H9 (cell line): ENCODE results near the gene PLXND1. TPM values are rescaled to one million over a fixed set of nuclear protein-coding genes. Genes with fewer than 3 reads are reported as not detected.

ENCODE experiments used
- DNase-seq: peaks from one replicate; pipeline ENCODE4 v3.0.0-alpha.2; 2017
- H2AFZ ChIP-seq: one replicate; pipeline ENCODE4 v1.6.1; 2013; ENCODE audit warnings: mild to moderate bottlenecking, low read length, control low read depth, moderate library complexity
- H2AK5ac ChIP-seq: 2 replicates; pipeline ENCODE4 v1.6.1; 2013; ENCODE audit warnings: low read length, control low read depth, mixed read lengths; ENCODE audit not compliant: insufficient read length
- H2BK120ac ChIP-seq: one replicate; pipeline ENCODE4 v1.6.1; 2013; ENCODE audit warnings: low read depth, mild to moderate bottlenecking, low read length, control low read depth, inconsistent platforms; ENCODE audit not compliant: poor library complexity, severe bottlenecking
- H2BK12ac ChIP-seq: 2 replicates; pipeline ENCODE4 v1.6.1; 2013; ENCODE audit warnings: low read length, control low read depth, mixed read lengths, low read depth; ENCODE audit not compliant: insufficient read length
- H2BK15ac ChIP-seq: 2 replicates; pipeline ENCODE4 v1.6.1; 2013; ENCODE audit warnings: low read depth, low read length, control low read depth
- H2BK20ac ChIP-seq: one replicate; pipeline ENCODE4 v1.6.1; 2013; ENCODE audit warnings: low read depth, mild to moderate bottlenecking, low read length, control low read depth, inconsistent platforms; ENCODE audit not compliant: poor library complexity, severe bottlenecking
- H2BK5ac ChIP-seq: 2 replicates; pipeline ENCODE4 v1.6.1; 2013; ENCODE audit warnings: low read length, control low read depth, mixed read lengths; ENCODE audit not compliant: insufficient read length
- H3K14ac ChIP-seq: 2 replicates; pipeline ENCODE4 v1.6.1; 2013; ENCODE audit warnings: low read length, control low read depth; ENCODE audit not compliant: insufficient read depth
- H3K18ac ChIP-seq: 2 replicates; pipeline ENCODE4 v1.6.1; 2013; ENCODE audit warnings: low read depth, mild to moderate bottlenecking, mixed read lengths, low read length, control low read depth; ENCODE audit not compliant: insufficient read length
- H3K23ac ChIP-seq: 2 replicates; pipeline ENCODE4 v1.6.1; 2013; ENCODE audit warnings: low read length, control low read depth, mixed read lengths, low read depth; ENCODE audit not compliant: insufficient read length
- H3K23me2 ChIP-seq: 2 replicates; pipeline ENCODE4 v1.6.1; 2013; ENCODE audit warnings: low read depth, mild to moderate bottlenecking, mixed read lengths, low read length, control low read depth; ENCODE audit not compliant: insufficient read length, poor library complexity, severe bottlenecking
- H3K27ac ChIP-seq: 2 replicates; pipeline ENCODE4 v1.5.1; 2013; ENCODE audit warnings: low read length, control low read depth, mixed read lengths, low read depth; ENCODE audit not compliant: insufficient read length
- H3K27me3 ChIP-seq: 2 replicates; pipeline ENCODE4 v1.6.1; 2013; ENCODE audit warnings: low read length, control low read depth, inconsistent platforms; ENCODE audit not compliant: insufficient read depth
- H3K4ac ChIP-seq: 2 replicates; pipeline ENCODE4 v1.6.1; 2013; ENCODE audit warnings: low read depth, mild to moderate bottlenecking, control low read depth, inconsistent platforms, low read length, moderate library complexity
- H3K4me1 ChIP-seq: 2 replicates; pipeline ENCODE4 v1.6.1; 2013; ENCODE audit warnings: low read length, control low read depth, inconsistent platforms; ENCODE audit not compliant: insufficient read depth
- H3K4me2 ChIP-seq: 2 replicates; pipeline ENCODE4 v1.6.1; 2013; ENCODE audit warnings: low read length, control low read depth, mixed read lengths; ENCODE audit not compliant: insufficient read length, insufficient read depth
- H3K56ac ChIP-seq: 2 replicates; pipeline ENCODE4 v1.6.1; 2013; ENCODE audit warnings: low read depth, mild to moderate bottlenecking, mixed read lengths, low read length, control low read depth; ENCODE audit not compliant: insufficient read length
- H3K79me1 ChIP-seq: 2 replicates; pipeline ENCODE4 v1.6.1; 2013; ENCODE audit warnings: low read depth, mild to moderate bottlenecking, moderate library complexity, low read length, control low read depth, inconsistent platforms; ENCODE audit not compliant: insufficient read depth, poor library complexity, severe bottlenecking
- H3K79me2 ChIP-seq: 2 replicates; pipeline ENCODE4 v1.6.1; 2013; ENCODE audit warnings: low read length, control low read depth, inconsistent platforms; ENCODE audit not compliant: insufficient read depth
- H3K9ac ChIP-seq: 2 replicates; pipeline ENCODE4 v1.6.1; 2013; ENCODE audit warnings: low read length, control low read depth, mixed read lengths; ENCODE audit not compliant: insufficient read length; ENCODE audit errors: extremely low read depth
- H3K9me3 ChIP-seq: one replicate; pipeline ENCODE4 v1.6.1; 2013; ENCODE audit warnings: low read depth, low read length, inconsistent platforms; ENCODE audit not compliant: control insufficient read depth
- H3T11ph ChIP-seq: one replicate; pipeline ENCODE4 v1.6.1; 2013; ENCODE audit warnings: mild to moderate bottlenecking, low read length, control low read depth, inconsistent platforms
- H4K20me1 ChIP-seq: one replicate; pipeline ENCODE4 v1.6.1; 2013; ENCODE audit not compliant: control insufficient read depth, insufficient read length, insufficient read depth
- H4K5ac ChIP-seq: 2 replicates; pipeline ENCODE4 v1.6.1; 2013; ENCODE audit warnings: low read depth, mild to moderate bottlenecking, mixed read lengths, low read length, control low read depth; ENCODE audit not compliant: insufficient read length
- H4K8ac ChIP-seq: replicated peaks from 2 replicates; pipeline ENCODE4 v1.6.1; 2013; ENCODE audit warnings: low read length, control low read depth, mixed read lengths, low read depth; ENCODE audit not compliant: insufficient read length
- H4K91ac ChIP-seq: 2 replicates; pipeline ENCODE4 v1.6.1; 2013; ENCODE audit warnings: low read depth, mild to moderate bottlenecking, moderate library complexity, mixed read lengths, low read length, control low read depth; ENCODE audit not compliant: insufficient read length
- H3K27ac Mint-ChIP-seq, 3 experiments: 2 replicates in 2 of 3; 3 replicates in 1 of 3; pipeline ENCODE4 v1.8.0; 2020 to 2021; ENCODE audit warnings: mixed read lengths in 3 of 3, mild to moderate bottlenecking in 1 of 3, moderate library complexity in 1 of 3
- H3K27me3 Mint-ChIP-seq: 2 replicates; pipeline ENCODE4 v1.8.0; 2021; ENCODE audit warnings: low read depth, mild to moderate bottlenecking, moderate library complexity, mixed read lengths
- H3K36me3 Mint-ChIP-seq, 3 experiments: 2 replicates in 2 of 3; 3 replicates in 1 of 3; pipeline ENCODE4 v1.8.0; 2020 to 2021; ENCODE audit warnings: low read depth in 3 of 3, mixed read lengths in 3 of 3; ENCODE audit not compliant: insufficient read depth in 1 of 3
- H3K4me1 Mint-ChIP-seq, 2 experiments: 2 replicates each; pipeline ENCODE4 v1.8.0; 2020; ENCODE audit warnings: mixed read lengths in 2 of 2
- H3K4me3 Mint-ChIP-seq, 2 experiments: 2 replicates in 1 of 2; 3 replicates in 1 of 2; pipeline ENCODE4 v1.8.0; 2020 to 2021; ENCODE audit warnings: mild to moderate bottlenecking in 2 of 2, mixed read lengths in 2 of 2, moderate library complexity in 1 of 2
- H3K9me3 Mint-ChIP-seq, 2 experiments: 2 replicates in 1 of 2; 3 replicates in 1 of 2; pipeline ENCODE4 v1.8.0; 2020; ENCODE audit warnings: mild to moderate bottlenecking in 2 of 2, mixed read lengths in 2 of 2, moderate library complexity in 1 of 2
- WGBS: extraction: QIAGEN DNeasy Blood & Tissue Kit; methylation state at CpG from one replicate; pipeline ENCODE4 v1.1.7; 2013; ENCODE audit warnings: missing lambda C conversion rate, low lambda C conversion rate, mixed read lengths; ENCODE audit not compliant: insufficient read length; ENCODE audit errors: extremely low coverage; 5-methylcytosine and 5-hydroxymethylcytosine counted together
- total RNA-seq: library from RNA; stranded (reverse); gene quantifications from 2 replicates; pipeline ENCODE4 v1.2.1, GENCODE V29; 2021
- TF ChIP-seq, protein P1 (sequence below): fragments of 200-600 bp; sonication (generic); conservative IDR thresholded peaks from 3 replicates; pipeline ENCODE4 v1.8.0; 2021; ENCODE audit warnings: antibody characterized with exemption, mild to moderate bottlenecking

Gene PLXND1
- total RNA-seq, 1 experiment from 2014 or later = 50.9 TPM

DNA sequence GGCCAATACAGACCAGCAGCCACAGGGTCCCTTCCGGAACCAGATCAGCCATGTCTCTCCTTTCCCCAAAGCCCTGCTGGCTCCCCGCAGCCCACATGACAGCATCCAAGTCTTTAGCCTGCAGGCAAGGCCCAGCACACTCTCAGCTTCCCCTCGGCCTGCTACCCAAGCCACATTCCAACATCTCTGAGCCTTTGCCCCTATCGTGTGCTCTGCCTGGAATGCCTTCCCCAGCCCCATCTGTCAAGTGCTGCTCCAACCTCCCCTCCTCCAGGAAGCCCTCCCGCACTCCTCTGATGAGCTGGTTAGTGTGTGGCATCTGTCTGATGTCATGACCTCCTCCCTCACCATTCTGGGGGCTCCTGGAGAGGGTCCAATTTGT lies 8.5 kb downstream of the PLXND1 start:
- Histone ChIP-seq H2BK20ac (no peak overlapping the region), H2AFZ (no peak overlapping the region), H3K14ac (no peak overlapping the region), H3K27ac (no peak overlapping the region), H2BK12ac (no peak overlapping the region), H3K9ac (no peak overlapping the region), H4K20me1 (no peaks in the 10 kb centered on the region), H3K23me2 (no peaks in the 10 kb centered on the region), H2BK120ac (no peak overlapping the region), H3K56ac (no peak overlapping the region), H3T11ph (no peak overlapping the region), H3K4me2 (no peak overlapping the region), H2BK15ac (no peak overlapping the region), H3K79me1 (no peaks in the 10 kb centered on the region), H3K27me3 (no peaks in the 10 kb centered on the region), H4K5ac (no peak overlapping the region), H3K4me1 (peaks cover 6% of the 10 kb centered on the region; the same call in 1 of the 2 replicates), H3K18ac (no peak overlapping the region), H3K79me2 (peaks cover 3% of the 10 kb centered on the region; the same call in 1 of the 2 replicates), H3K23ac (no peak overlapping the region), H2AK5ac (no peak overlapping the region), H4K8ac (no peak overlapping the region), H4K91ac (no peak overlapping the region), H3K9me3 (no peaks in the 10 kb centered on the region), H3K4ac (no peak overlapping the region), H2BK5ac (no peak overlapping the region)
- peak; percentile 66 for DNase-seq
- H3K4me1 Mint-ChIP-seq = peaks cover 67 to 85% of the 10 kb centered on the region in 2 experiments
- peaks cover 0 to 2% of the 10 kb centered on the region in 2 experiments; a peak in 1 of 5 replicates for H3K9me3 Mint-ChIP-seq
- peak overlapping the region in 1 of 2 experiments; percentile 5; a peak in 1 of 5 replicates for H3K4me3 Mint-ChIP-seq
- H3K36me3 Mint-ChIP-seq = peaks cover 0 to 1% (median 0%) of the 10 kb centered on the region in 3 experiments; a peak in 2 of 7 replicates
- H3K27ac Mint-ChIP-seq = peak overlapping the region; percentile 67 to 92 (median 71); a peak in 6 of 7 replicates
- TF ChIP-seq, protein P1, sequence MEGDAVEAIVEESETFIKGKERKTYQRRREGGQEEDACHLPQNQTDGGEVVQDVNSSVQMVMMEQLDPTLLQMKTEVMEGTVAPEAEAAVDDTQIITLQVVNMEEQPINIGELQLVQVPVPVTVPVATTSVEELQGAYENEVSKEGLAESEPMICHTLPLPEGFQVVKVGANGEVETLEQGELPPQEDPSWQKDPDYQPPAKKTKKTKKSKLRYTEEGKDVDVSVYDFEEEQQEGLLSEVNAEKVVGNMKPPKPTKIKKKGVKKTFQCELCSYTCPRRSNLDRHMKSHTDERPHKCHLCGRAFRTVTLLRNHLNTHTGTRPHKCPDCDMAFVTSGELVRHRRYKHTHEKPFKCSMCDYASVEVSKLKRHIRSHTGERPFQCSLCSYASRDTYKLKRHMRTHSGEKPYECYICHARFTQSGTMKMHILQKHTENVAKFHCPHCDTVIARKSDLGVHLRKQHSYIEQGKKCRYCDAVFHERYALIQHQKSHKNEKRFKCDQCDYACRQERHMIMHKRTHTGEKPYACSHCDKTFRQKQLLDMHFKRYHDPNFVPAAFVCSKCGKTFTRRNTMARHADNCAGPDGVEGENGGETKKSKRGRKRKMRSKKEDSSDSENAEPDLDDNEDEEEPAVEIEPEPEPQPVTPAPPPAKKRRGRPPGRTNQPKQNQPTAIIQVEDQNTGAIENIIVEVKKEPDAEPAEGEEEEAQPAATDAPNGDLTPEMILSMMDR = no peak
- WGBS = no CpG with 5 or more reads among the region's 5 CpGs
- no peaks in the 10 kb centered on the region for H3K27me3 Mint-ChIP-seq
